ENCODE data around the gene RASSF7.

Gene RASSF7

DNA sequence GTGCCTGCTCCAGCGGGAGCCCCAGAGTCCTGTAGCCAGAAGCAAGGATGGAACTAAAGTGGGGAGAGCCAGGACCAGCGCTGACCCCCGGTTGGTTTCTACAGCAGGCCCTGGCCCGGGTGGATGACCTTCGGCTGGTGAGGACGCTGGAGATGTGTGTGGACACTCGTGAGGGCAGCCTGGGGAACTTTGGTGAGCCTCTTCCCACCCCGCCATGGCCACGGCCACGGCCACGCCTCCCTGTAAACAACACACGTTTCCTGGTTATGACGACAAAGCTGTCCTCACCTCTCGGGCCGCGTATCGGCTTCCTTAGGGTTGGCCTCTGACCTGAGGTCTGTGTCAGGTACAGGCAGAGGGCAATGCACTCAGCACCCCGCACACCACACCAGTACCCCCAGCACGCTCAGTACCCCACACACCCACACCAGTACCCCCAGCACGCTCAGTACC, 19.3 kb upstream of the RASSF7 start:
- no peak overlapping the region for H3K4me3 ChIP-seq (replicated peaks; ENCODE audit: low read depth, low read length)
- TF ChIP-seq CTCF (IDR thresholded peaks at IDR 0.05; ENCODE audit: insufficient read depth, low read length, poor library complexity, severe bottlenecking), result no peak
- H3K27me3 ChIP-seq (replicated peaks; ENCODE audit: control insufficient read depth, insufficient read depth, low read length), result no peaks in the 10 kb centered on the region
- DNase-seq (ENCODE audit: extremely low read depth, insufficient read length), result peak; percentile 15
- H3K36me3 ChIP-seq (ENCODE audit: control insufficient read depth, insufficient read depth, low read length), result no peaks in the 10 kb centered on the region; the same call in 1 of the 2 replicates

DNA sequence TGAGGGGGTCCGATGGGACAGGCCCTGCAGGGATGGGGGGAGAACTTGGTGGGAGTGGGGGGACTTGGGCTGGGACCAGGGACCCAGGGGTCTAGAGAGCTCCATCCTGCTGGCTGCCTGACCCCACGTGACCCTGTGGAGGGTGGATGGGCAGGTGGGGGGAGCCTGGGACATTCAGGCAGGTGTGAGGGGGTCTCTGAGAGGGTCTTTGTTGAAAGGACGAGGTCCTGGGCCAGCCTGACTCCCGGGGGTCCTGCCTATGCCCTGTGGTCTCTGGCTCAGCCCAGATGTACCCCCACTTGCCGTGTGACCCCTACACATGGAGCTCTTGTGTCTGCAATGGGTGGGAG, 16.0 kb upstream of the RASSF7 start:
- TF ChIP-seq CTCF (IDR thresholded peaks at IDR 0.05; ENCODE audit: insufficient read depth, low read length, poor library complexity, severe bottlenecking), result no peak
- Histone ChIP-seq H3K4me3 (replicated peaks; ENCODE audit: low read depth, low read length) (no peak overlapping the region), H3K27me3 (replicated peaks; ENCODE audit: control insufficient read depth, insufficient read depth, low read length) (no peaks in the 10 kb centered on the region)

GRCh38 chr11:545171-545570, 15.6 kb upstream of the RASSF7 start:
- Histone ChIP-seq H3K36me3 (ENCODE audit: control insufficient read depth, insufficient read depth, low read length) (no peaks in the 10 kb centered on the region; the same call in 1 of the 2 replicates), H3K4me3 (replicated peaks; ENCODE audit: low read depth, low read length) (no peak overlapping the region), H3K27me3 (replicated peaks; ENCODE audit: control insufficient read depth, insufficient read depth, low read length) (no peaks in the 10 kb centered on the region)
- no peak for TF ChIP-seq CTCF (IDR thresholded peaks at IDR 0.05; ENCODE audit: insufficient read depth, low read length, poor library complexity, severe bottlenecking)
- no peak for DNase-seq (ENCODE audit: extremely low read depth, insufficient read length)

More for the DNA sequence above, 16.0 kb upstream of the RASSF7 start:
- H3K36me3 ChIP-seq (ENCODE audit: control insufficient read depth, insufficient read depth, low read length), result no peaks in the 10 kb centered on the region; the same call in 1 of the 2 replicates
- no peak for DNase-seq (ENCODE audit: extremely low read depth, insufficient read length)

DNA sequence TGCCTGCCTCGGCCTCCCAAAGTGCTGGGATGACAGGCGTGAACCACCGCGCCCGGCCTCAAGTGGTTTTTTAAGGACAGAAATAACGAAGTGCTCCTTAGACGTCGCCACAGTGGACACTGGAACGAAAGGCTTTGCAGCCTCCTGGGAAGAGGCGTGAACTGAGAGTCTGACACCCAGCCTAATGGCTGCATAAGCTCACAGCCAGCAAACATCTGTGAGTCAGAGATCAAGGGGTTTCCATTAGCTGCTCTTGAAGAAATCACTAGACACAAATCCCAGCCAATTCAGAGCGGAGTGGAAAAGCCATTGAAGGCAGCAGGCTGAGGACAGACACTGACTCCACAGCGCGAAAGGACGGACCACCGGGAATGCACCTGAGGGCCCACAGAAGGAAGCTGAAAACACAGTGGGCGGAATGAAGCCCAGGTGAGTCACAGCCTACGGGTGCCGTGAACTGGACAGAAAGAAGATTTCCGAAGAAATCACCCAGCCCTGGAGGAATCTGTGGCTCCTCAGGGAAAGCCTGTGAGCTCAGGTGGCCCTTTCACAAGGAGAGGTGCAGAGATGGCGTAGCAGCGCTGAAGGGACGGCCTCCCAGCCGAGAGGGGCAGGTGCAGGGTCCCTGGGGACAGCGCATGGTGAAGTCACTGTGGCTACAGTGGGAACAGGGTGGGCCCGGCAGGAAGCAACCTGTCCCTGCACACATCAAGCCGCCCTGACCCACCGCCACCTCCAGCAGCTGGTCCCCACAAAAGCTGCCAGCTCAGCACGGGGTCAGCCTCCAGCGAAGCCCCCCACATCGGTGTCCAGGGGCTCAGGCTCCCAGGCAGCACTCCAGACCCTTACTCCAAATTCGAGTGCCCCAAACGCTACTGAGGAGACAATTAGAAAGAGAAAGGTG, 11.8 kb upstream of the RASSF7 start:
- no peak for DNase-seq (ENCODE audit: extremely low read depth, insufficient read length)

DNA sequence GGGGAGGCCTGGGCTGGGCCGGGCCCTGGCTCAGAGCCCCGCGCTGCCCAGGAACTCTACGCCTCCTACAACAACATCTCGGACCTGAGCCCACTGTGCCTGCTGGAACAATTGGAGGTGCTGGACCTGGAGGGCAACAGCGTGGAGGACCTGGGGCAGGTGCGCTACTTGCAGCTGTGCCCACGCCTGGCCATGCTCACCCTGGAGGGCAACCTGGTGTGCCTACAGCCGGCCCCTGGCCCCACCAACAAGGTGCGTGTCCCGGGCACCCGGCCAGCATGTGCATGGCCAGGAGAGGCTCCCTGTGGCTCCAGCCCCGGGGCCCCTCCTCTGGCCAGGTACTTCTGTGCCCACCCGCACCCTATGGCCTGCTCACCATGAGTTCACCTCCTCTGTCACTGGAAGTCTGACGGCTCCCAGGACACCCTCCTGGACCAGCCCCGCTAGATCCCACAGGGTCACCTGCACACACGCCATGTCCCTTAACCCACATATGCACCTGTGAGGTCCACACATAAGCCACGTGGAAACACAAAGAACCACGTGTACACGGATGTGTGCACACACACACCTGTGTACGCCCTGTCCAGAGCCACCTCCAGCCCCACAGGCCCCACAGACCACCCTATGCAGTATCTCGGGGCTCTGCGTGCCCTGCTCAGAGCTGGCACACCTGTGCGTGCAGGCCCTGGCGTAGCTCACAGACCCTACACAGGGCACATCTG, 10.6 kb upstream of the RASSF7 start:
- Histone ChIP-seq H3K27me3 (replicated peaks; ENCODE audit: control insufficient read depth, insufficient read depth, low read length) (no peaks in the 10 kb centered on the region), H3K36me3 (ENCODE audit: control insufficient read depth, insufficient read depth, low read length) (no peaks in the 10 kb centered on the region), H3K4me3 (replicated peaks; ENCODE audit: low read depth, low read length) (no peak overlapping the region)
- no peak for DNase-seq (ENCODE audit: extremely low read depth, insufficient read length)
- no peak for TF ChIP-seq CTCF (IDR thresholded peaks at IDR 0.05; ENCODE audit: insufficient read depth, low read length, poor library complexity, severe bottlenecking)

More for the DNA sequence above, 11.8 kb upstream of the RASSF7 start:
- H3K36me3 ChIP-seq (ENCODE audit: control insufficient read depth, insufficient read depth, low read length), result no peaks in the 10 kb centered on the region
- TF ChIP-seq CTCF (IDR thresholded peaks at IDR 0.05; ENCODE audit: insufficient read depth, low read length, poor library complexity, severe bottlenecking), result no peak
- no peaks in the 10 kb centered on the region for H3K27me3 ChIP-seq (replicated peaks; ENCODE audit: control insufficient read depth, insufficient read depth, low read length)
- H3K4me3 ChIP-seq (replicated peaks; ENCODE audit: low read depth, low read length), result no peak overlapping the region
